GM21515 (cell line): ENCODE measurements around the gene CDK10.

Experiments
- ATAC-seq: cut with Tn5 transposase; IDR thresholded peaks from one replicate; pipeline ENCODE4 v1.9.1; 2021; ENCODE audit not compliant: unreplicated experiment

CDK10 gene

DNA sequence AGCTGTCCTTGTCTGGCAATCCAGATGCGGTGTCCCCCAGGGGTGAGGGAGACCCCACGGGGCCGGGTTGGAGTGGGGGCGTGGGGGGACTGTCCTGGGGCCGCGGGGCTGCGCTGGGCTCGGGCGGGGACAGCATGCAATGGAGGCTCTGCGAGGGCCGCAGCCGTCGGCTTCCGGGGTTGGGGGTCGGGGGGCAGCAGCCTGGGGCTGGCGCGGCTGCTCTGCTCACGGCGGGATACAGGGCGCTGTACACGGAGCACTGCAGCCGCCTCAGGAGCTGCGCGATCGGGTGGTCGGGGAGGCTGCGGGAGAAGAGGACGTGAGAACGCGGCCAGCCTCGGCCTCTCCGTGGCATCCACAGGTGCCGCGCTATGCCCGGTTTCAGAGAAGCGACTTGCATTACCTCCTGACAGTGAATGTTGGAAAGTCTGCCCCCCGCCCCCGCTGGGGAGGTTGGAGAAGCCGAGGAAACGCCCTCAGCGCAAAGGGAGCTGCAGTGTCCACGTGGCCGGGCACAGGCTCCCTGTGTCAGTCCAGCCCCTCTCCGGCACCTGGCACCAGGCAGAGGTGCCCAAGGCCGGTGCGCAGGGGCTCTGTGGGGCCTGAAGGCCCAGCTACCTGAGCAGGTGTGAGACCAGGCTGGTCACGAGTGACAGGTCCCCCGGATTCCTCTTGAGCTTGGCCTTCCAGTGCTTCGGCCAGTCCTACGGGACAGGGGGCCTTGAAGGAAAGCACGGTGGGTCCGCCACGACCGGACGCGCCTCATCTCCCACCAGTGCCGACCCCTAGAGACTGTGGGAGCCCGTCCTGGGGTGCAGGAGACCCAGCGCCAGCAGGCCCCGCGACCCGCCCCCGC is 24.4 kb downstream of the CDK10 start:
- no peak for ATAC-seq

DNA sequence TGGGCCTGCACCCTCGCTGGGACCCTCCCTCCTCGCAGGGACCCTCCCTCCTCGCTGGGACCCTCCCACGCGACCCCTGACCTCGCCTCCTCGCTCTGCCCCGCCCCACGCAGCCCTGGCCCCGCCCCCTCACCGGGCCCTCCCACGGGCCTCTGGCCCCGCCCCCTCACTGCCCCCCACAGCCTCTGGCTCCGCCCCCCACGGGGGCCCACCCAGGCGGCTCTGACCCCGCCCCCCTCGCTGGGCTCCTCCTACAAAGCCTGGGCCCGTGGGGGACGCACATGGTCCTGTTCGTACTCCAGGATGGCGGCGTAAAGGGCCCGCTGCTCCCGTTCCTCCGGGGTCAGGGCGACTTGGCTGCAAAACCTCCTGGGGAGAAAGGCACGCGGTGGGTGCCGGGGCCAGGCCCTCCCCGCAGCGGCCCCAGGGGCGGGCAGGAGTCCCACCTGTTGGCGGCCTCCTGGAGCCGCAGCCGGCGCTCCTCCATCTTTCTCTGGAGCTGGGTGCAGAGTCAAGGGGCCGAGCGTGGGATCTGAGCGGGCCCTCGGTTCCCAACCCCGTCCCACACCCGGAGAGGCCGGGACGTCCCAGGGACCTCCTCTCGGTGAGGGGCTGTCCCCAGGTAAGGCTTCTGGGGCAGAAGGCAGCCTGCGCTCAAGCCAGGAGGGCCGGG is 25.2 kb downstream of the CDK10 start:
- no peak for ATAC-seq

DNA sequence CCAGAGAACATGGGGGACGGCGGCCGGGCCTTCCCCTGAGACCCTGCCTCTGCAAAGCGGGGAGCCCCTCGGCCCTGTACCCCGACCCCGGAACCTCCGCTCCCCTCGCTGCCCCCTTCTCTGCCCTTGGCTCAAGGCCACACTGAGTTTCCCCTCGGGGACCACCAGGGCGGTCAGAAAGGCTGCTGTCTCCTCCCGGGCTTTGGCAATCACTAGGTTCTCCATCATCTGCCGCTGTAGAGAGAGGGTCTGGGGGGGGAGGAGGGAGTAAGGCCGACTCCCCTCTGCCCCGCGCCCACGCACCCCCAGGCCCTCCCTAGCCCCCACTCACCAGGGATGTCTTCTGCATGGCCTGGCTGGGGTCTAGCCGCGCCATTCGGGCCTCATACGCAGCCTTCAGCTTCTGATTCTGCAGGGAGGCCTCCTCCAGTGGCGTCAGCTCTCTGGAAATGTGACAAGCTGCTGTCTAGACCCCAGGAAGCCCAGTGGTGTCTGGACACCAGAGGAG is 25.8 kb downstream of the CDK10 start:
- no peak for ATAC-seq

DNA sequence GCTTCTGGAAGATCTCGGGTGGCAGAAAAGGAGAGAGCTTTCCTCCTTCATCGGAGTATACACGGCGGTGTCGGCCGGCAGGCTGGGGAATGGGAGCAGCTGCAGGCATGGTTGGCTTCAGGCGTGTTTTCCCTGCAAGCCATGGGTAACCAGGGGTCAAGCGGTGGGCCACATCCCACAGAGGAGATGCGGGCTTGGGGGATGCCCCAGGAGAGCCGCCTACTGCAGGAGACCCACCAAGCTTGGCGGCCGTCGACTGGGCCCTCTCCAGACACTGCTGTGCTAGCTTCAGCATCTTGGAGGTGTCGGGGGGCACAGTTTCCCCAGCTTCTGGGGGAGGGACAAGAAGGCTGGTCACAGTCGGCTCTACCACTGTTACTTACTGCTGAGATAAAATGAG is 30.0 kb downstream of the CDK10 start:
- no peak for ATAC-seq

DNA sequence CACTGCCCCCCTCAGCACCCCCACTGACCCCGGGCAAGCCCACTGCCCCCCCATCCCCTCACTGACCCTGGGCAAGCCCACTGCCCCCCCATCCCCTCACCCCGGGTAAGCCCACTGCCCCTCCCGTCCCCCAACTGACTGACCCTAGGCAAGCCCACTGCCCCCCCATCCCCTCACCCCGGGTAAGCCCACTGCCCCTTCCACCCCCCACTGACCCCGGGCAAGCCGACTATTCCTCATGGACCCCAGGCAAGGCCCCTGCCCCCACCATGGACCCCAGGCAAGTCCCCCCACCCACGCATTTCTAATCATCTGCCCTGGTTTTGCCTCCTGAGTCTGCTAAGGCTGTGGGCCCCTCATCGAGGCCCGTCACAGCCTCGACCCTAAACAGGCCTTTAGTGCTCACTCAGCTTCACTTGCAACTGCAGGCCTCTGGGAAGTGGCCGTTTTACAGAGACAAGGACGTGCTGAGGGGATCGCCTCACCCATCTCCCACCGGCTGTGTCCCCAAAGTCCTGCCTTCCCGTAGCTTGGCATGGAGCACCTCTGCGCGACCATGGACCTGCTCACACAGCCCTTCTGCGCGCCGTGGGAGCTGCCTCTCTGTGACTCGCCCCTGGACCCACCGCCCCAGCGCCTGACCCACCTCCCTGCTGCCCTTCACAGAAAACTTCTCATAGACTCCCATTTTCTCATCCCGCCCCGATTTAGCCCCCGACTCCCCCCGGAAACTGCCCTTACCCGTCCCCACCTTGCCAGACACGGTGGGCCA is 30.6 kb downstream of the CDK10 start:
- ATAC-seq, result no peak

DNA sequence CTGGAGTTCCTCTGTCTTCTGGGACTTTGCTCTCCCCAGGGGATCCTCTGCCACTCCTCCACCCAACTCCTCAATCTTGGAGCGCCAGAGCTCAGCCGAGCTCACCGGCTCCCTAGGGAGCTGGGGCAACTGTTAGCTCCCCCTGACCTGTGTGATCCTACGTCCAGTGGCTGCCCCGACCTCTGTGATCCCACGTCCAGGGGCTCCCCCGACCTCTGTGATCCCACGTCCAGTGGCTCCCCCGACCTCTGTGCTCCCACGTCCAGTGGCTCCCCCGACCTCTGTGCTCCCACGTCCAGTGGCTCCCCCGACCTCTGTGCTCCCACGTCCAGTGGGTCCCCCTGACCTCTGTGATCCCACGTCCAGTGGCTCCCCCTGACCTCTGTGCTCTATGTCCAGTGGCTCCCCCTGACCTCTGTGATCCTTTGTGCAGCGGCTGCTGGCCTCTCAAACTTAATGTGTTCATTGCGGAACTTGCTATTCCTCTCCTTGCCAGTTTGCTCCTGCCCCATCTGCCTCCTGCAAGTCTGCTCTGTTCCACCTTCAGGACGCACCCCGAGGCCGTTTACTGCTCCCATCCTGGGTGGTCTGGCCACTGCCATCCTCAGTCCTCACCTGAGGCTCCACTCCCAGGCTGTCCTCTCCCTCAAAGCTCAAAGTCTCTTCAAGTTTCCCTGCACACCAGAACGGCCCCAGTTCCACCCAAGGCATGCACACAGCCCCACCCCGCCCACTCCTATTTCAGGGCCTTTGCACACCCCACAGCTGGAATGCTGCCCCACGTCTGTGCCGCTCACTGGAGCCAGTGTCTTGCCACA is 31.4 kb downstream of the CDK10 start:
- no peak for ATAC-seq

DNA sequence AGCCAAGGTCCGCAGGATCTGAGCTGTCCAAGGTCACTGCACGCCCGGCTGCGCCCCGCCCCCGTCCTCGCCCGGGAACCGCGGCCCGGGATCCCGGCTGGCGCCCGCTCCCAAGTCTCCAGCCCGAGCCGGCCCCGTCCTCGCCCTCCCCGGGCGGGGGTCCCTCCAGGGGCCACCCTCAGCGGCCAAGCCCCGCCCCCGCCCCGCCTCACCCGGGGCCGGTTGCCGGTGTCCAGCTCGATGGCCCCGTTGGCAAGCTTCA is 34.0 kb downstream of the CDK10 start:
- peak; percentile 24 for ATAC-seq

DNA sequence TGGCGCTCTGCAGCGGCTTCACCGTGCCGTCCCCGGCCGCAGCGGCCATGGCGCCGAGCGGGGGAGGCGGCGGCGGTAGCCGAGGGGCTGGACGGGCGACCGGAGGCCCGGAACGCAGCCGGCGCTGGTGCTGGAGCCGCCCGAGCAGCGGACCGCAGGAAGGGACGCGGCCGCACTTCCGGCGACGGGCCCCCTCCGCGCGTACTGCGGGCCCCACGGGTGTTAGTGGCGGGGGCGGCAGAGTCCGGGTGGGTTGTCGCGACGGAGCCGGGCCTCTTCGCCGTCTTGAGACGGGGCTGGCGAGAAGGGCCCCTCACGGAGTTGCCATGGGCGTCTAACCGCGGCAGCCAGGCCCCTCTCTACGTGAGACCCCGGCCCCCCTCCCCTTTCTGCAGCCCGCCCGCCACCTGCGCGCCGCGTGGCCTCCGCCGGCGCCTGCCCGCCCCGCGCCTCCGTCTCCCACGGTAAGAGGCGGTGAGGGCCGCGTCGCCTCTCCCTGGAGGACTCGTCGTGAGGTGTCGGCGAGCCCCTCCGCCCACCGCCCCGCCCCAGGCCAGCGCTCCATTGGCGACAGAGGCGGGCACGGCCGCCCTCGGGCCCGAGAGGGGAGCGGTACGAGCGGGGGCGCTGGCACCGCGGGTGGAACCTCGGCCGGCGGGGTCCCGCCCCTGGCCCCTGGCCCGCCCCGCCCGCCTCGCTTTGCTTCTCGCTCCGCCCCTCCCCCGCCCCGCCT is 34.5 kb downstream of the CDK10 start, which contains the start of the genes VPS9D1 and ZNF276:
Gene VPS9D1 (minus strand): TSS at position 86 of the 733 bp plus-strand sequence. CDS start 37 bp downstream, at position 49.
Gene ZNF276 (plus strand): TSS at position 725 of the 733 bp plus-strand sequence. CDS start 104 bp downstream, outside the sequence.
- ATAC-seq, result peak; percentile 41

DNA sequence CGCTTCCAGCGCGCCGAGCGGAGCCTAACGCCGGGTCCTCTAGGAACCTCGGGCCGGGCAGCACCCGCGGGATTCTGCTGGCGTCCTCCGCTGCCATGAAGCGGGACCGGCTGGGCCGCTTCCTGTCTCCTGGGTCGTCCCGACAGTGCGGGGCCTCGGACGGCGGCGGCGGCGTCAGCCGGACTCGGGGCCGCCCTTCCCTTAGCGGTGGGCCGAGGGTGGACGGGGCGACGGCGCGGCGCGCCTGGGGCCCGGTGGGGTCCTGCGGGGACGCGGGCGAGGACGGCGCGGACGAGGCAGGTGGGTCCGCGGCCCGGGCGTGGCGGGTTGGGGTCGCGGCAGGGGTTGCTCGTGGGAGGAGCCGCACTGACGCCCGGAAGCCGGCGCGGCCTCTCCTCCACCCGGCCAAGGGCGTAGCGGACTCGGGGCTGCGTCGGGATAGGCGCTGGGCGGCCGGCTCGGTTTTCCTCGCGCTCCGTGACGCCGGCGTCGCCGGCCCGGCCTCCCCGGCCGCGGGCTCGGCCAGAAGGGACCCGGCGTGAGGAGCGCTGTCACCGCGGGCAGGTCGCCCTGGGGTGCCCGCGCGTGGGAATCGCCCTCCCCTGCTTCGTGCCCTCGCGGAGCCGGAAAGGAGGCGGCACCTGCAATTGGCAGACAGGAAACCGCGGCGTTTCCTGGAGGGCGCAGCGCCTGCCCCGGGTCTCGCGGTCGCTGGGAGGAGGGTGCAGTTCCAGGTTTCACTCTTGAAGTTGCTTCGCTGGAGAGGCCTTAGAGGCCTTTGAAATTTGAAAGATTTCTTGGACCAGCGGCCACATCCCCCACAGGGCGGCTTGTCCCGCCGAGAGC is 35.3 kb downstream of the CDK10 start:
- peak; percentile 21 for ATAC-seq

DNA sequence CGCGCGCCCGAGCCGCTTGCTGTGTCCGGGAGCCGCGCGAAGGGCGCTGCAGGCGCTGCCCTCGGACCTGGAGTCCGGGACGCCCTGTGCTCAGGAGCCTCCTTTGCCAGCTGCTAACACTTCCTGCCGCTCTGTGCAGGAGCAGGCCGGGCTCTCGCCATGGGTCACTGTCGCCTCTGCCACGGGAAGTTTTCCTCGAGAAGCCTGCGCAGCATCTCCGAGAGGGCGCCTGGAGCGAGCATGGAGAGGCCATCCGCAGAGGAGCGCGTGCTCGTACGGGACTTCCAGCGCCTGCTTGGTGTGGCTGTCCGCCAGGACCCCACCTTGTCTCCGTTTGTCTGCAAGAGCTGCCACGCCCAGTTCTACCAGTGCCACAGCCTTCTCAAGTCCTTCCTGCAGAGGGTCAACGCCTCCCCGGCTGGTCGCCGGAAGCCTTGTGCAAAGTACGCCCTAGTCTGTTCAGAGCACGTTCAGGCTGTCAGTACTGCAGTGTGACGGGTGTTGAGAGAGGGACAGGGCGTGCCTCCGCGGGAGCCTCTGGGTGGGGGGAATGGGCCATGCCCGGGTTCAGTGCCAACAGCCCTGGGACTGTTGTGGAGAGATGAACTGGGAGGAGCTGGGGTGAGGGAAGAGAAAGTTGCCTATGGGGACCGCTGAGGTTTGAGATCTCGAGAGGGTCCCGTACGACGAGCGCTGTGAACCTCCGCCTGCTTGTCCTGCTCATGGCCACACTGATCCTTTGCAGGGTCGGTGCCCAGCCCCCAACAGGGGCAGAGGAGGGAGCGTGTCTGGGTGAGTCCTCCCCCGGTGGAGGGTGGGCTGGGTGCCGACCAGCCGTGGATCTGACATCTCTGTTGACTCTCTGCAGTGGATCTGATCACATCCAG is 36.1 kb downstream of the CDK10 start:
- no peak for ATAC-seq

DNA sequence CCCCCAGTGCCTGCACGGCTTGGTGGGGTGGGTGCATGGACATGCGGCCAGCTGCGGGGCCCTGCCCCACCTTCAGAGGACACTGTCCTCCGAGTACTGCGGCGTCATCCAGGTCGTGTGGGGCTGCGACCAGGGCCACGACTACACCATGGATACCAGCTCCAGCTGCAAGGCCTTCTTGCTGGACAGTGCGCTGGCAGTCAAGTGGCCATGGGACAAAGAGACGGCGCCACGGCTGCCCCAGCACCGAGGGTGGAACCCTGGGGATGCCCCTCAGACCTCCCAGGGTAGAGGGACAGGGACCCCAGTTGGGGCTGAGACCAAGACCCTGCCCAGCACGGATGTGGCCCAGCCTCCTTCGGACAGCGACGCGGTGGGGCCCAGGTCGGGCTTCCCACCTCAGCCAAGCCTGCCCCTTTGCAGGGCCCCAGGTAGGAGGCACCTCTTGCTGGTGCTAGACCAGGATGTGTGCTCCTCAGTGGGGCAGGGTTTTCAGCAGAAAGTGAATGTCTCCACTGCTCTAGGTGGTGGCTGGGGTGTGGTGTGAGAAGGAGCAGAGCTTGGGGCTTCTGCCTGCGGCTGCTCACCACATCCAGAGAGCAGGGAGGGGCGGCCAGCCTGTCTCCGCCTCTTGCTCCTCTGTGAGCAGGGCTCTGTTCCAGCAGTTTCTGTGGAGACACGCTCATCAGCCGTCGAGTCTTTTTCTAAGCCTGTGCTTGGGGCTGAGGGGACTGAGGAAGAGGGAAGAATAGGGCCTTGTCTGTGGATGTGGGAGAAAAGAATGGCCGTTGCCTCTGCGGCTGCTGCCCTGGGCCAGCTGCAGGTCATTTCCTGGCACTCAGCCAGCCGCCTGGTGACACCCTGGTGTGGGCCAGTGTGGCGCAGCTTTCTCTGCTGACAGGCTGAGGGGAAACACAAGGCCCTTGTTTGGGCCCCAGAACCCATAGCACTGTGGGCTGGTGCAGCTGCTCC is 37.1 kb downstream of the CDK10 start:
- ATAC-seq, result no peak

DNA sequence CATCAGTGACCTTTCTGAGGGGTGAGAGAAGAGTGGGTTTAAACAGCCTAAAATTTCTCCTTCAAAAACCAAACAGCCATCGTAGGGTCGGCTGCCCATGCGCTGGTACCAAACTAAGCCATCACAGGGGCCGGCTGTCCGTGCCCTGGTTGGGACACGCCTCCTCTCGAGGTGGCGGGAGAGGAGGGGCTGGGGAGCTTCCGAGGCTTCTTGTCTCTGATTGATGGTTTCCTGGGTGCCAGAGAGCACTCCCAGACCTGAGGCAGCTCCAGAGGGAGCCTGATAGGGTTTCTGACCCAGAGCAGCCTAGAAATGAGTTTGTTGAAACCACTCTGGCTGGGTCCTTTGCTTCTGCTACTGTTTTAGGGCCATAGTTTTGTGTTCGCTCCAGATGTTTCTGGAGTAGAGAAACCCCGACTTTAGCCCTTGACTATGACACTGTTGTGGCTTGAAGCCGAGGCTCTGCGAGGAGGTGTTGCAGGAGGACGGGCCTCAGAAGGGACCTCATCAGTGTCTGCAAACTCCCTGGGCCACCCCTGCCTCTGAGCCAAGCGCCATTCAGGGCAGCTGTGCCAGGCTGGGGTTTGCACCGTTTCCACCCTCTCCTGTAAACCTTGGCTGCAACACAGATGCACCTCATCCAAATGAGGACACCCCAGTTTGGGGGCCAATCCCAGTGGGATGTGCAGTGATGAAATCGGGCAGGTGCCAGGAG is 41.1 kb downstream of the CDK10 start:
- ATAC-seq, result no peak

DNA sequence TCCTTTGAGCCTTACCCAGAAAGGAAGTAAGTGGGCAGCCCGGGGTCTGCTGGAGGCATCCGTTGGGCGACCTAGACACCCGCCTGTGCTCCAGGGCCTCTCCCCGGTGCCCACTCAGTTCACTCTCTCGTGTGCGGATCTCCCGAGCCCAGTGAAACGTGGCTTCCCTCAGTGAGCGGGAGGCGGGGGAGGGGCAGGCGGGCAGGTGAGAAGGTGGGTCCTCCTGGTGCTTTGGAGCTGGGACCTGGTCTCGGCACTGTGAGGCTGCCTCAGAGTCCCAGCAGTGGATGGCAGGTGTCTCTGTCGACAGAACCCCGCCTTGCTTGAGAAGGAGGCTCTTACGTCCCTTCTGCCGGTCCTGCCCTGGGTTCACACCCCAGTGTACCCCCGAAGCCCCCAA is 42.8 kb downstream of the CDK10 start:
- no peak for ATAC-seq

DNA sequence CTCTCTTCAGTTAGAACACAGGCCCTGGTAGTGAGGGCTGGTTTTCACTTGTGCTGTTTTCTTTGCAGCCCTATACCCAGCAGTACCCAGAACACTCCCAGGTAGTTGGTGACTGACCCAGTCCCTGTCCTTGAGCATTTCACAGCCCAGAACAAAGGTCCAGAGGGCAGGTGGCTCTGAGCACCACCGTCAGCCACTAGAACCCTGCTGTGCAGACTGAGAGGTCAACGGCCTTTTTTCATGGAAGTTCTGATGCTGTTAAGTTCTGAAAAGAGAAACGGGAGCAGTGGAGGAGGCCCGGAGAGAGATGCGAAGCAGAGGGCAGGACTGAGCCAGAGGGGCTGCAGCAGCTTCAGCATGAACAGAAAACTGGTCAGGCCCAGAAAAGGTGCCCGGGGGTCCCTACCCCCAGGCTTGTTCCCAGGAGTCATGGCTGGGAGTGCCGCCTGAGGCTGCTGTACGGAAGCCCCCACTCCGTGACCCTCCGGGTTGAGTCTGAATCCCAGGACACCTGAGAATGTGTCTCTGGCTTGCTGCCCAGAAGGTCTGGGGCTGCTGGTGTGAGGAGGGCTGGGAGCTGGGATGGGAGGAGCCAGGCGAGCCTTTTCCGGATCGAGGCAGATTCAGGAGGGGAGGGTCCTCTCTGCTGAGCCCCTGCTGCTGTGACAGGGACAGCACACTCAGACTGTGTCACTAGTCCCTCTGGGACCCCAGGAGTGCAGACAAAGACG is 43.5 kb downstream of the CDK10 start:
- no peak for ATAC-seq

DNA sequence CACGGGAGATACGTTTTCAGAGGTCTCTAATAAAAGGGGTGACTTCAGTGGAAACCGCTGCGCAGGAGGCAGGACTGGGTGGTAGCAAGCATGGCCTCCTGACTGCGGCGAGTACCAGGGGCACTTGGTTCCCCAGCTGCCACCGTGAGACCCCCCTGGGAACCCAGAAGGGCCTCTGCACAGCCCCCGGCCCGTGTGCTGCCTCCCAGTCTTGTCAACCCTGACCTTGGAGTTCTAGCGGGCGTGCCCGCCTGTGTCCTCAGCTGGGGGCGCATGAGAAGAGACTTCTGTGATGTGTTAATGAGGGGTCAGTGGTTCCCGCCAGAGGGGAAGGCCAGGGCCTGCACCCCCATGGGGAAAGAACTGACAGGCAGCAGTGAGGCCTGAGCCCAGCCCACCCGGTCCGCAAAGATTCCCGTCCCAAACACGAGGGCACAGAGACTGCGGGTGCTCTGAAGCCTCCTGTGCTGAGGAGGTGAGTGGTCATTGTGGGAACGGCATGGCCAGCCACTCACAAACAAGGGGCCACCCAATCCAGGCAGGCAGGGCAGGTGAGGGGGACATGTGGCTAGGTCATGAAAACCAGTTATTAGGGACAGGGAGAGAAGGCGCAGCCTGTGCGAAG is 44.2 kb downstream of the CDK10 start:
- ATAC-seq, result no peak
